GM23338 (cell line): ENCODE measurements around the gene MRPS34.

ENCODE experiments used
- CREB1 ChIP-seq: fragments of 250-450 bp; sonication (Bioruptor Pico); IDR thresholded peaks from 2 replicates; pipeline ENCODE4 v1.5.0; 2020; ENCODE audit warnings: low read depth, mild to moderate bottlenecking, moderate library complexity
- EZH2phosphoT487 ChIP-seq: fragments of 200-600 bp; sonication (generic); IDR thresholded peaks from one replicate; pipeline ENCODE4 v1.8.1; 2018; ENCODE audit warnings: antibody characterized with exemption; ENCODE audit not compliant: unreplicated experiment
- POLR2AphosphoS5 ChIP-seq: IDR thresholded peaks from 2 replicates; pipeline ENCODE4 v1.6.1; 2016; ENCODE audit warnings: antibody characterized with exemption, low read depth
- TF ChIP-seq, protein P1 (sequence below), 2 experiments: fragments of 200-600 bp in 1 of 2; sonication (generic) in 1 of 2; conservative IDR thresholded peaks; 2 replicates each; pipeline versions ENCODE4 v1.5.1 to v1.6.1; 2016 to 2017; ENCODE audit warnings: antibody characterized with exemption in 2 of 2, low read depth in 2 of 2, mild to moderate bottlenecking in 2 of 2, moderate library complexity in 1 of 2
- TF ChIP-seq, protein P2 (sequence below): IDR thresholded peaks from one replicate; pipeline ENCODE4 v1.6.1; 2018; ENCODE audit warnings: antibody characterized with exemption; ENCODE audit not compliant: unreplicated experiment

DNA sequence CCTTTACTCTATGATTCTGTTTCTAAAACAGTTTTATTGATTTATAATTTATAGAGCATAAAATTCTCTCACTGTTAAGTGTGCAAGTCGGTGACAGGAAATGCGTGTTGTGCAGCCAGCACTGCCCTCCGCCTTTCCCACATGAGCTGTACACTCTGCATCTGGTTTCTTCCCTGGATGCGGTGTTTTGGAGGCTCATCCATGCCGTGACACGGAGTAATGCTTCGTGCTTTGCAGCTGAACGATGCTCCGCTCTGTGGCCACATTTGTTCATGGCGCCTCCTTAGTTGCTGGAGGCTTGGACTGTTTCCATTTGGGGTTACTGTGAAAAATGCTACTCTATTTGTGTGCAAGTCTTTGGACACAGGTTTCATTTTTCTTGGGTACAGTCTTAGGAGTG, 27.8 kb upstream of the MRPS34 start:
- TF ChIP-seq POLR2AphosphoS5 (no peak), EZH2phosphoT487 (no peak), CREB1 (no peak)
- TF ChIP-seq, protein P1, sequence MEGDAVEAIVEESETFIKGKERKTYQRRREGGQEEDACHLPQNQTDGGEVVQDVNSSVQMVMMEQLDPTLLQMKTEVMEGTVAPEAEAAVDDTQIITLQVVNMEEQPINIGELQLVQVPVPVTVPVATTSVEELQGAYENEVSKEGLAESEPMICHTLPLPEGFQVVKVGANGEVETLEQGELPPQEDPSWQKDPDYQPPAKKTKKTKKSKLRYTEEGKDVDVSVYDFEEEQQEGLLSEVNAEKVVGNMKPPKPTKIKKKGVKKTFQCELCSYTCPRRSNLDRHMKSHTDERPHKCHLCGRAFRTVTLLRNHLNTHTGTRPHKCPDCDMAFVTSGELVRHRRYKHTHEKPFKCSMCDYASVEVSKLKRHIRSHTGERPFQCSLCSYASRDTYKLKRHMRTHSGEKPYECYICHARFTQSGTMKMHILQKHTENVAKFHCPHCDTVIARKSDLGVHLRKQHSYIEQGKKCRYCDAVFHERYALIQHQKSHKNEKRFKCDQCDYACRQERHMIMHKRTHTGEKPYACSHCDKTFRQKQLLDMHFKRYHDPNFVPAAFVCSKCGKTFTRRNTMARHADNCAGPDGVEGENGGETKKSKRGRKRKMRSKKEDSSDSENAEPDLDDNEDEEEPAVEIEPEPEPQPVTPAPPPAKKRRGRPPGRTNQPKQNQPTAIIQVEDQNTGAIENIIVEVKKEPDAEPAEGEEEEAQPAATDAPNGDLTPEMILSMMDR (conservative IDR thresholded peaks at IDR 0.05; ENCODE audit: low read depth in 2 of 2): no peak
- TF ChIP-seq, protein P2, sequence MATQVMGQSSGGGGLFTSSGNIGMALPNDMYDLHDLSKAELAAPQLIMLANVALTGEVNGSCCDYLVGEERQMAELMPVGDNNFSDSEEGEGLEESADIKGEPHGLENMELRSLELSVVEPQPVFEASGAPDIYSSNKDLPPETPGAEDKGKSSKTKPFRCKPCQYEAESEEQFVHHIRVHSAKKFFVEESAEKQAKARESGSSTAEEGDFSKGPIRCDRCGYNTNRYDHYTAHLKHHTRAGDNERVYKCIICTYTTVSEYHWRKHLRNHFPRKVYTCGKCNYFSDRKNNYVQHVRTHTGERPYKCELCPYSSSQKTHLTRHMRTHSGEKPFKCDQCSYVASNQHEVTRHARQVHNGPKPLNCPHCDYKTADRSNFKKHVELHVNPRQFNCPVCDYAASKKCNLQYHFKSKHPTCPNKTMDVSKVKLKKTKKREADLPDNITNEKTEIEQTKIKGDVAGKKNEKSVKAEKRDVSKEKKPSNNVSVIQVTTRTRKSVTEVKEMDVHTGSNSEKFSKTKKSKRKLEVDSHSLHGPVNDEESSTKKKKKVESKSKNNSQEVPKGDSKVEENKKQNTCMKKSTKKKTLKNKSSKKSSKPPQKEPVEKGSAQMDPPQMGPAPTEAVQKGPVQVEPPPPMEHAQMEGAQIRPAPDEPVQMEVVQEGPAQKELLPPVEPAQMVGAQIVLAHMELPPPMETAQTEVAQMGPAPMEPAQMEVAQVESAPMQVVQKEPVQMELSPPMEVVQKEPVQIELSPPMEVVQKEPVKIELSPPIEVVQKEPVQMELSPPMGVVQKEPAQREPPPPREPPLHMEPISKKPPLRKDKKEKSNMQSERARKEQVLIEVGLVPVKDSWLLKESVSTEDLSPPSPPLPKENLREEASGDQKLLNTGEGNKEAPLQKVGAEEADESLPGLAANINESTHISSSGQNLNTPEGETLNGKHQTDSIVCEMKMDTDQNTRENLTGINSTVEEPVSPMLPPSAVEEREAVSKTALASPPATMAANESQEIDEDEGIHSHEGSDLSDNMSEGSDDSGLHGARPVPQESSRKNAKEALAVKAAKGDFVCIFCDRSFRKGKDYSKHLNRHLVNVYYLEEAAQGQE: no peak
